Osteoblast (primary cell): ENCODE data around the gene TECPR2. TPM values are rescaled to one million over a fixed set of nuclear protein-coding genes. Genes with fewer than 3 reads are reported as not detected.

Experiments
- DNase-seq: peaks from one replicate; pipeline ENCODE4 v3.0.0; 2011; ENCODE audit warnings: low spot score, mixed read lengths; ENCODE audit not compliant: insufficient read length; ENCODE audit errors: missing footprints
- H2AFZ ChIP-seq: 2 replicates; pipeline ENCODE4 v1.6.0; 2011; ENCODE audit warnings: mild to moderate bottlenecking, low read length
- H3K27ac ChIP-seq: 2 replicates; pipeline ENCODE4 v1.5.1; 2011; ENCODE audit warnings: mild to moderate bottlenecking, low read depth, low read length, moderate library complexity
- H3K27me3 ChIP-seq: 2 replicates; pipeline ENCODE4 v1.6.0; 2012; ENCODE audit warnings: mild to moderate bottlenecking, control low read depth, inconsistent platforms, low read length, moderate library complexity; ENCODE audit not compliant: insufficient read depth
- H3K36me3 ChIP-seq: 2 replicates; pipeline ENCODE4 v1.5.1; 2011; ENCODE audit warnings: mild to moderate bottlenecking, low read length, control low read depth, moderate library complexity; ENCODE audit not compliant: insufficient read depth
- H3K4me1 ChIP-seq: 2 replicates; pipeline ENCODE4 v1.5.1; 2011; ENCODE audit warnings: mild to moderate bottlenecking, low read length, control low read depth, moderate library complexity; ENCODE audit not compliant: insufficient read depth
- H3K4me2 ChIP-seq: 2 replicates; pipeline ENCODE4 v1.6.0; 2011; ENCODE audit warnings: mild to moderate bottlenecking, low read length; ENCODE audit not compliant: insufficient read depth
- H3K4me3 ChIP-seq: fragments of 200-600 bp; sonication (generic); 3 replicates; pipeline ENCODE4 v1.5.1; 2012; ENCODE audit warnings: mild to moderate bottlenecking, low read length, inconsistent platforms; ENCODE audit not compliant: insufficient read depth
- H3K79me2 ChIP-seq: 2 replicates; pipeline ENCODE4 v1.6.0; 2012; ENCODE audit warnings: mild to moderate bottlenecking, low read length, control low read depth, inconsistent platforms; ENCODE audit not compliant: insufficient read depth
- H3K9me3 ChIP-seq: 2 replicates; pipeline ENCODE4 v1.5.1; 2011; ENCODE audit warnings: low read depth, low read length, control low read depth
- H4K20me1 ChIP-seq: 2 replicates; pipeline ENCODE4 v1.6.0; 2012; ENCODE audit warnings: mild to moderate bottlenecking, low read length, control low read depth; ENCODE audit not compliant: insufficient read depth
- CTCF ChIP-seq: IDR thresholded peaks from 2 replicates; pipeline ENCODE4 v1.5.1; 2011; ENCODE audit warnings: mild to moderate bottlenecking, low read depth, low read length, moderate library complexity; ENCODE audit errors: extremely low read depth
- total RNA-seq: library from RNA; depleted of rRNA; stranded (reverse); fragments of >200 nt; gene quantifications from 2 replicates; pipeline ENCODE4 v1.2.3, GENCODE V29; 2012

Gene TECPR2
- total RNA-seq, 1 donor: 13.0 TPM

DNA sequence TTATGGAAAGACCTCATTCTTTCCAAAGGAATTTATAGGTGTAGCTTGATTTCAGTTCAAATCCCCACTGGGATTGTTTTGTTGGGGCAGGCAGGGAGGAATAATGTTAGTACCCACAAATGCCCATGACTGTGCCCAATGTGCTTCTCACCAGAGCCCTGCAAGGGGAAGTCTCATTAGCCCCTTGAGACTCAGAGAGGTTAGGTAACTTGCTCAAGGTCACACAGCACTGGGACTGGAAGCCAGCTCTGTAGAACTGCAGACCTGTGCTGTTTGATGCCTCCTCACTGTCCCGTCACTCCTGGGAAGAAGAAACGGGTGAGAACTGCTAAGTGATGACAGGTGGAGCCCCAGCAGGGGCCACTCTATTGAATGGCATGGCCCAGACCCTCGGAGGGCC is 138.0 kb downstream of the TECPR2 start:
- peaks cover 8% of the 10 kb centered on the region for H3K4me1 ChIP-seq
- H2AFZ ChIP-seq: no peak overlapping the region
- TF ChIP-seq CTCF: no peak
- peak overlapping the region; percentile 2 for H3K4me2 ChIP-seq
- no peaks in the 10 kb centered on the region for H4K20me1 ChIP-seq
- H3K27me3 ChIP-seq: no peaks in the 10 kb centered on the region
- peak overlapping the region; percentile 81 for H3K27ac ChIP-seq
- H3K36me3 ChIP-seq: peaks cover 16% of the 10 kb centered on the region
- DNase-seq: no peak
- H3K4me3 ChIP-seq: no peak overlapping the region
- H3K9me3 ChIP-seq: no peaks in the 10 kb centered on the region
- H3K79me2 ChIP-seq: no peaks in the 10 kb centered on the region

DNA sequence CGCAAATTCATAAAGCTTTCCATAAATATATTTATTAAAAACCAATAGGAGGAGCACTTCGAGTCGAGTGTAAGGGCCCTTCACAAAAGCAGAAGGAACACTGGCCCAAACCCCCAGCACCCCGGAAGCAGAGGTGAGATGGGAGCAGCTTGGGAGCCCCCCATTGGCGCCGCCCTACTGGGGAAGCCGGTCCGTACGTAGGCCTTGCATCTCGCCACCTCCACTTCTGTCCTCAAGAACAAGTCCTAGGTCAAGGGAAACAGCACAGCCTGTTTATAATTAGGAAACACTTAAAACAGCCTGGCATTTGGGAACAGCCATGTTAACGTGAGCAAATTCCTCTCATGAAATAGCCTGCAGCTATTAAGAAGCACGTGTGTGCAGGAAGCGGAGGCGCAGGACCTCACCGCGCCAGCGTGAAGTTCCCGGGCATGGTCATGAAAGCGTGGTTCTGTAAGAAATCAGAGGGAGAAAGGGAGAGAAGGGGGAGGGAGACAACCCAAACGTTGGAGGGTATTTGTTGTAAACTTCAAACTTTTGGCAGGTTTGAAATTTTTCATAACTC is 139.1 kb downstream of the TECPR2 start:
- TF ChIP-seq CTCF: no peak
- no peaks in the 10 kb centered on the region for H3K9me3 ChIP-seq
- peak; percentile 73 for DNase-seq

GRCh38 chr14:102502571-102502970 is 139.8 kb downstream of the TECPR2 start:
- H3K27me3 ChIP-seq: no peaks in the 10 kb centered on the region
- H3K27ac ChIP-seq: no peak overlapping the region
- peaks cover 20% of the 10 kb centered on the region for H3K36me3 ChIP-seq
- peaks cover 8% of the 10 kb centered on the region for H3K4me1 ChIP-seq
- H2AFZ ChIP-seq: no peak overlapping the region
- H3K9me3 ChIP-seq: no peaks in the 10 kb centered on the region
- H3K4me3 ChIP-seq: no peak overlapping the region
- DNase-seq: peak; percentile 63
- no peaks in the 10 kb centered on the region for H3K79me2 ChIP-seq
- TF ChIP-seq CTCF: no peak
- H4K20me1 ChIP-seq: no peaks in the 10 kb centered on the region
- no peak overlapping the region for H3K4me2 ChIP-seq

More for the DNA sequence above, 139.1 kb downstream of the TECPR2 start:
- no peak overlapping the region for H3K27ac ChIP-seq
- no peak overlapping the region for H2AFZ ChIP-seq
- peaks cover 8% of the 10 kb centered on the region for H3K4me1 ChIP-seq
- H3K79me2 ChIP-seq: no peaks in the 10 kb centered on the region
- no peaks in the 10 kb centered on the region for H4K20me1 ChIP-seq
- no peak overlapping the region for H3K4me2 ChIP-seq
- no peaks in the 10 kb centered on the region for H3K27me3 ChIP-seq
- no peak overlapping the region for H3K4me3 ChIP-seq
- peaks cover 20% of the 10 kb centered on the region for H3K36me3 ChIP-seq

DNA sequence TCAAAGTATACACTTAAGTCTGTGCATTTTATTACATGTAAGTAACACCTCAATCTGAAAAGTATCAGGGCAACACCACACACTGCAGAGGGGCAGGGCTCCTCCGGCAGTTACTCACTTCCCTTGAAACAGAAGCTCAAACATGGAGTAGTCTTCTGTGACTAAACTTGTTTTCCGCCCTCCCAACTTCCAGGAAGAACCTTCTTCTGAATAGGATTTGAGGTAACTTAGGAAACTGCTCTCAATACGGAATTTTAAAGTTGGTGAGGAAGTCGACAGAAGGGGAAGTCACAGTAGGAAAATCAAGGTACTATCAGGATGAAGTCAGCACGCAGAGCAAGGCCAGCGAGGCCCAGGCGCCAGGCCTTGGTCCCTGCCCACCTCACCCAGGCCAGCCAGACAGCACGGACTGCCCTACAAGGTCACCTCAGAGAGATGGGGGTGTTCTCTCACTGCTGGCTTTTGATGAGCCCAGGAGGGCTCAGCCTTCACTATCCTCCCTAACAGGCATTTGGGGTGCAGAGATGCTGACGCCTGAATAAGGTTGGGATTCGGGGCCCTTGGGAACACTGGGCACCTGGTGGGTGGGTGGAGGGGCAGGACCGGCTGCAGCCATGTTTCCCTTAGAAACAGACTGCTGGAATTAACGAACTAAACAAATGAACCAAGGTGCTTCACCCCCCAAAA is 141.0 kb downstream of the TECPR2 start:
- no peaks in the 10 kb centered on the region for H3K9me3 ChIP-seq
- H3K27ac ChIP-seq: no peak overlapping the region
- no peak for TF ChIP-seq CTCF
- H3K4me3 ChIP-seq: no peak overlapping the region
- H3K36me3 ChIP-seq: peaks cover 12% of the 10 kb centered on the region
- no peak overlapping the region for H3K4me2 ChIP-seq
- H3K4me1 ChIP-seq: peaks cover 14% of the 10 kb centered on the region
- peaks cover 4% of the 10 kb centered on the region for H3K79me2 ChIP-seq
- peak; percentile 73 for DNase-seq
- no peaks in the 10 kb centered on the region for H3K27me3 ChIP-seq
- no peaks in the 10 kb centered on the region for H4K20me1 ChIP-seq
- no peak overlapping the region for H2AFZ ChIP-seq
